NCI-H1436 treated with DMSO at 0.1 percent for 48 hours (cell line): Measurements from ENCODE around the gene DCDC1.

Experiments
- DNase-seq: peaks from one replicate; lab custom pipeline; 2025; lab: John Stamatoyannopoulos, UW

Gene DCDC1

GRCh38 chr11:30914143-30914762 lies 455.3 kb downstream of the DCDC1 start:
- DNase-seq: no peak

- no peak for DNase-seq
These were observed 458.3 kb downstream of the DCDC1 start for GRCh38 chr11:30911247-30911646.

- DNase-seq: no peak
These were observed 460.7 kb downstream of the DCDC1 start for GRCh38 chr11:30908857-30909256.

- no peak for DNase-seq
These were observed 461.3 kb downstream of the DCDC1 start for GRCh38 chr11:30908272-30908671.

GRCh38 chr11:30902929-30903328 lies 466.6 kb downstream of the DCDC1 start:
- no peak for DNase-seq

- no peak for DNase-seq
These were observed 474.5 kb downstream of the DCDC1 start for GRCh38 chr11:30895046-30895445.

GRCh38 chr11:30893318-30893717 lies 476.2 kb downstream of the DCDC1 start:
- DNase-seq: no peak

GRCh38 chr11:30889143-30889794 lies 480.3 kb downstream of the DCDC1 start:
- no peak for DNase-seq

GRCh38 chr11:30879322-30880005 lies 490.1 kb downstream of the DCDC1 start:
- no peak for DNase-seq

- no peak for DNase-seq
These were observed 491.1 kb downstream of the DCDC1 start for GRCh38 chr11:30878400-30878799.

- no peak for DNase-seq
These were observed 492.7 kb downstream of the DCDC1 start for GRCh38 chr11:30876663-30877396.

- DNase-seq: no peak
These were observed 493.3 kb downstream of the DCDC1 start for GRCh38 chr11:30876228-30876627.

GRCh38 chr11:30875806-30876205 lies 493.7 kb downstream of the DCDC1 start:
- no peak for DNase-seq

GRCh38 chr11:30873924-30874610 lies 495.5 kb downstream of the DCDC1 start:
- no peak for DNase-seq

GRCh38 chr11:30868626-30869081 lies 500.9 kb downstream of the DCDC1 start:
- no peak for DNase-seq

GRCh38 chr11:30863209-30863608 lies 506.3 kb downstream of the DCDC1 start:
- DNase-seq: no peak

- no peak for DNase-seq
These were observed 508.0 kb downstream of the DCDC1 start for GRCh38 chr11:30861531-30861930.

- DNase-seq: no peak
These were observed 508.5 kb downstream of the DCDC1 start for GRCh38 chr11:30861064-30861463.

GRCh38 chr11:30860146-30860545 lies 509.4 kb downstream of the DCDC1 start:
- no peak for DNase-seq

GRCh38 chr11:30859669-30860068 lies 509.9 kb downstream of the DCDC1 start:
- DNase-seq: no peak

GRCh38 chr11:30855383-30856006 lies 514.0 kb downstream of the DCDC1 start:
- no peak for DNase-seq

GRCh38 chr11:30853439-30853838 lies 516.1 kb downstream of the DCDC1 start:
- no peak for DNase-seq
